ENCODE measurements around the gene NR2C1. TPM values are rescaled to one million over a fixed set of nuclear protein-coding genes. Genes with fewer than 3 reads are reported as not detected.

NR2C1 gene
- total RNA-seq, 1 donor from 2014 or later = 44.3 TPM

DNA sequence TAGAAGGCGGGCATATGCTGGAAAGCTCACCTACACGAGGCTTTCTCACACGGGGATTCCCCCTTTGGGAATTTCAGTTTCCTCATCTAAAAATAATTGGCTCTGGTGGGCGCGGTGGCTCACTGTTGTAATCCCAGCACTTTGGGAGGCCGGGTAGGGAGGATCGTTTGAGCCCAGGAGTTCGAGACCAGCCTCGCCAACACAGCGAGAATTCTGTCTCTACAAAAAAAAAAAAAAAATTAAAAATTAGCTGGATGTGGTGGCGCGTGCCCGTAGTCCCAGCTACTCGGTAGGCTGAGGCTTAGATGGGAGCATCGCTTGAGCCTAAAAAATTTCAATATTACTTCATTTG, 69.5 kb downstream of the NR2C1 start:
- Histone ChIP-seq H3K4me2 (ENCODE audit: low read length) (peak overlapping the region; percentile 95), H3K9me3 (ENCODE audit: insufficient read depth, low read depth, low read length) (no peaks in the 10 kb centered on the region), H3K9ac (ENCODE audit: low read length) (peak overlapping the region; percentile 89), H3K79me2 (ENCODE audit: insufficient read depth, low read length) (peaks cover 35% of the 10 kb centered on the region), H3K4me1 (ENCODE audit: insufficient read depth, low read length) (peaks cover 6% of the 10 kb centered on the region), H3K27me3 (ENCODE audit: insufficient read depth, low read length) (no peaks in the 10 kb centered on the region), H4K20me1 (ENCODE audit: insufficient read depth, low read length) (peaks cover 5% of the 10 kb centered on the region), H3K36me3 (ENCODE audit: insufficient read depth, low read length) (peaks cover 11% of the 10 kb centered on the region), H2AFZ (ENCODE audit: low read depth, low read length) (peak overlapping the region; percentile 86), H3K4me3 (ENCODE audit: insufficient read depth, low read depth, low read length) (peak overlapping the region; percentile 81), H3K27ac (ENCODE audit: low read depth, low read length) (peak overlapping the region; percentile 84)
- H3K4me3 Mint-ChIP-seq (ENCODE audit: unreplicated experiment) = peak overlapping the region; percentile 97
- no peaks in the 10 kb centered on the region for H3K27me3 Mint-ChIP-seq (ENCODE audit: low read depth, unreplicated experiment)
- TF ChIP-seq, protein P1, sequence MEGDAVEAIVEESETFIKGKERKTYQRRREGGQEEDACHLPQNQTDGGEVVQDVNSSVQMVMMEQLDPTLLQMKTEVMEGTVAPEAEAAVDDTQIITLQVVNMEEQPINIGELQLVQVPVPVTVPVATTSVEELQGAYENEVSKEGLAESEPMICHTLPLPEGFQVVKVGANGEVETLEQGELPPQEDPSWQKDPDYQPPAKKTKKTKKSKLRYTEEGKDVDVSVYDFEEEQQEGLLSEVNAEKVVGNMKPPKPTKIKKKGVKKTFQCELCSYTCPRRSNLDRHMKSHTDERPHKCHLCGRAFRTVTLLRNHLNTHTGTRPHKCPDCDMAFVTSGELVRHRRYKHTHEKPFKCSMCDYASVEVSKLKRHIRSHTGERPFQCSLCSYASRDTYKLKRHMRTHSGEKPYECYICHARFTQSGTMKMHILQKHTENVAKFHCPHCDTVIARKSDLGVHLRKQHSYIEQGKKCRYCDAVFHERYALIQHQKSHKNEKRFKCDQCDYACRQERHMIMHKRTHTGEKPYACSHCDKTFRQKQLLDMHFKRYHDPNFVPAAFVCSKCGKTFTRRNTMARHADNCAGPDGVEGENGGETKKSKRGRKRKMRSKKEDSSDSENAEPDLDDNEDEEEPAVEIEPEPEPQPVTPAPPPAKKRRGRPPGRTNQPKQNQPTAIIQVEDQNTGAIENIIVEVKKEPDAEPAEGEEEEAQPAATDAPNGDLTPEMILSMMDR (IDR thresholded peaks at IDR 0.05; ENCODE audit: insufficient read depth, low read depth, low read length) = no peak
- TF ChIP-seq EZH2 (IDR thresholded peaks at IDR 0.05; ENCODE audit: insufficient read depth, low read length) = no peak
- peaks cover 2% of the 10 kb centered on the region for H3K36me3 Mint-ChIP-seq (ENCODE audit: low read depth, unreplicated experiment)
- peaks cover 3% of the 10 kb centered on the region for H3K9me3 Mint-ChIP-seq (ENCODE audit: unreplicated experiment)
- DNase-seq (ENCODE audit: low read depth) = no peak
- H3K27ac Mint-ChIP-seq (ENCODE audit: unreplicated experiment) = peak overlapping the region; percentile 91
- peaks cover 6% of the 10 kb centered on the region for H3K4me1 Mint-ChIP-seq (ENCODE audit: low read depth, unreplicated experiment)
- FAIRE-seq = no peak

DNA sequence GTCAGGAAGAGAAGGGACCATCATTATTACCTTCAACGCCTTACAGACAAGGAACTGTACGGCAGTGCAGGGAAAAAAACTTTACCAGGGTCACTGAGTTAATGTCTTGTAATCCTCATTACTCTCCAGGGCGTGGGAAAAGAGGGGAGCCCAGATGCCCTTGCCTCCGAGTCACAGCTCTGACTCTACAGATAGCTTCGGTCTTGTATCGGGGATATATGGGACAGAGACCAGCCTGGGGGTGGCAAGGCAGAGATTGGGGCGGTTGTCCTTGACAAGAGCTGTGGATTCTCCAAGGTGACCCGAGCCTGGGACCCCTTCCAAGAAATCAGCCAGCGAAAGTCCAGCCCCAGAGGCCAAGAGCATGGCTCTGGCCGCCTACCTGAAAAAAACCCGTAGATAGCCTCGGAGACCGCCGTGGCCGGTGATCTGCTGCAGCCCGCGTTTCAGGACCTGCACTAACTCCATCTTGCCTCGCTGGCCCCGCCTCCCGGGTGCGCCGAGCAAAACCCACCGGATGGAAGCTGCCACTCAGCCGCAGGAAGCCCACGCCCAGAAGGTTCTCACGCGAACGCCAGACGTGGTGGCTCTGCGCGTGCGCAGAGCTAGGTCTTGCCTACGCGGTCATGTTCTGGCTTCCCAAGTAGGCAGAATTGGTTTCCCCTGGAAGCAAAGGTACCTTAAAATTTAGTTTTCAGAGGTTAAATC, 70.1 kb downstream of the NR2C1 start, which contains the start of gene NDUFA12:
Gene NDUFA12 (minus strand): TSS at position 485 of the 708 bp plus-strand sequence. CDS start 17 bp downstream, at position 468.
- no peaks in the 10 kb centered on the region for H3K27me3 Mint-ChIP-seq (ENCODE audit: low read depth, unreplicated experiment)
- H3K9me3 ChIP-seq (ENCODE audit: insufficient read depth, low read depth, low read length) = no peaks in the 10 kb centered on the region
- peak; percentile 68 for FAIRE-seq

More for the DNA sequence above, 70.1 kb downstream of the NR2C1 start, which contains the start of gene NDUFA12:
- H2AFZ ChIP-seq (ENCODE audit: low read depth, low read length) = peak within 1 kb of the TSS; percentile 86
- Mint-ChIP-seq H3K4me3 (ENCODE audit: unreplicated experiment) (peak within 1 kb of the TSS; percentile 97), H3K36me3 (ENCODE audit: low read depth, unreplicated experiment) (peaks cover 2% of the 10 kb centered on the region), H3K9me3 (ENCODE audit: unreplicated experiment) (peaks cover 2% of the 10 kb centered on the region), H3K27ac (ENCODE audit: unreplicated experiment) (peak within 1 kb of the TSS; percentile 91), H3K4me1 (ENCODE audit: low read depth, unreplicated experiment) (peaks cover 6% of the 10 kb centered on the region)
- H4K20me1 ChIP-seq (ENCODE audit: insufficient read depth, low read length) = peaks cover 5% of the 10 kb centered on the region
- peak within 1 kb of the TSS; percentile 81 for H3K4me3 ChIP-seq (ENCODE audit: insufficient read depth, low read depth, low read length)
- peak within 1 kb of the TSS; percentile 89 for H3K9ac ChIP-seq (ENCODE audit: low read length)
- H3K27ac ChIP-seq (ENCODE audit: low read depth, low read length) = peak within 1 kb of the TSS; percentile 84
- H3K36me3 ChIP-seq (ENCODE audit: insufficient read depth, low read length) = peaks cover 11% of the 10 kb centered on the region
- peaks cover 6% of the 10 kb centered on the region for H3K4me1 ChIP-seq (ENCODE audit: insufficient read depth, low read length)
- peaks cover 40% of the 10 kb centered on the region for H3K79me2 ChIP-seq (ENCODE audit: insufficient read depth, low read length)
- H3K4me2 ChIP-seq (ENCODE audit: low read length) = peak within 1 kb of the TSS; percentile 95
- peak; percentile 92 for DNase-seq (ENCODE audit: low read depth)
- no peaks in the 10 kb centered on the region for H3K27me3 ChIP-seq (ENCODE audit: insufficient read depth, low read length)
- no peak for TF ChIP-seq EZH2 (IDR thresholded peaks at IDR 0.05; ENCODE audit: insufficient read depth, low read length)
- TF ChIP-seq, protein P1 (IDR thresholded peaks at IDR 0.05; ENCODE audit: insufficient read depth, low read depth, low read length) = no peak

Measured in astrocyte (in vitro differentiated cells and primary cell).